ENCODE data around the gene TMEM100.

DNA sequence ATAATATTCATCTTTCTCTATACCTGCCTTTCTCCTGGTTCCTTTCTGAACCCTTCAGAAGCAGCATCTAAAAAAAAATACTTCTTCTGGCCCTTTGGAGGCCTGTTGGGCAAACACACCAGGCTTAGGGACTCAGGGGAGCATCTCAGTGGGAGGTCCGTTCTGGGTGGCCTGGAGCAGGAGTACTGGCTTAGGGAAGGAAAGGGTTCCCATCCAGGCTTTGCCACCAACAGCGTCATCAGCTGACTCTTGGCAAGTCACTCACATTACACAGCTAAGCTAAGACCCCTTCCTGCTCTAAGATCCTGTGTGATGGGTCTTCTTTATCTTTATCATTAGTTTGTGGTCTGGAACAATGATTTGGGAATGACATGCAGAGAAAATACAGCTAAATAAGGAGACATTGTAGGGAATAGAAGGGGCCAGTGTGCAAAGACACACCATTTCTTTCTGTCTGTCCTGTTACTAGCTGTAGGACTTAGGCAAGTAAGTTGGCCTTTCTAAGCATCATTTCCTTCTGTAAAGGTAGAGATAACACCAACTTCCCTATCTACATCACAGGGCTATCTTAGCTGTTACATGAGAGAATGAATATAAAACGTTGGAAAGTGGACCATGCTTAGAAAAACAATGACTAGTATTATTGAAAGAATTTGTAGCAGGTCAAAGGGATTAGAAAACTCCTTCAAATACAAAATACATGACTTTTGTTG, 38.1 kb upstream of the TMEM100 start:
- TF ChIP-seq POLR2A (IDR thresholded peaks at IDR 0.05) = no peak
- TF ChIP-seq, protein P1, sequence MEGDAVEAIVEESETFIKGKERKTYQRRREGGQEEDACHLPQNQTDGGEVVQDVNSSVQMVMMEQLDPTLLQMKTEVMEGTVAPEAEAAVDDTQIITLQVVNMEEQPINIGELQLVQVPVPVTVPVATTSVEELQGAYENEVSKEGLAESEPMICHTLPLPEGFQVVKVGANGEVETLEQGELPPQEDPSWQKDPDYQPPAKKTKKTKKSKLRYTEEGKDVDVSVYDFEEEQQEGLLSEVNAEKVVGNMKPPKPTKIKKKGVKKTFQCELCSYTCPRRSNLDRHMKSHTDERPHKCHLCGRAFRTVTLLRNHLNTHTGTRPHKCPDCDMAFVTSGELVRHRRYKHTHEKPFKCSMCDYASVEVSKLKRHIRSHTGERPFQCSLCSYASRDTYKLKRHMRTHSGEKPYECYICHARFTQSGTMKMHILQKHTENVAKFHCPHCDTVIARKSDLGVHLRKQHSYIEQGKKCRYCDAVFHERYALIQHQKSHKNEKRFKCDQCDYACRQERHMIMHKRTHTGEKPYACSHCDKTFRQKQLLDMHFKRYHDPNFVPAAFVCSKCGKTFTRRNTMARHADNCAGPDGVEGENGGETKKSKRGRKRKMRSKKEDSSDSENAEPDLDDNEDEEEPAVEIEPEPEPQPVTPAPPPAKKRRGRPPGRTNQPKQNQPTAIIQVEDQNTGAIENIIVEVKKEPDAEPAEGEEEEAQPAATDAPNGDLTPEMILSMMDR (IDR thresholded peaks at IDR 0.05 in 4 of 5, conservative IDR thresholded peaks at IDR 0.05 in 1 of 5) = no peak
